Gastrocnemius medialis (tissue), 4 donors: ENCODE measurements around the gene PACS2.

ENCODE experiments used
- POLR2A ChIP-seq, 2 donors: fragments of 450-650 bp; IDR thresholded peaks; one replicate each; pipeline ENCODE4 v1.6.1; 2017; ENCODE audit warnings: antibody characterized with exemption in 2 of 2, mild to moderate bottlenecking in 2 of 2, moderate library complexity in 2 of 2
- TF ChIP-seq, protein P1 (sequence below), 5 experiments: fragments of 450-650 bp in 3 of 5; fragments of 200-600 bp in 2 of 5; sonication (generic) in 2 of 5; IDR thresholded peaks in 4 of 5; conservative IDR thresholded peaks in 1 of 5; 1 replicate in 4 of 5; 2 replicates in 1 of 5; pipeline ENCODE4 v1.5.1; 2016 to 2019; ENCODE audit warnings: antibody characterized with exemption in 5 of 5, mild to moderate bottlenecking in 3 of 5, moderate library complexity in 3 of 5

DNA sequence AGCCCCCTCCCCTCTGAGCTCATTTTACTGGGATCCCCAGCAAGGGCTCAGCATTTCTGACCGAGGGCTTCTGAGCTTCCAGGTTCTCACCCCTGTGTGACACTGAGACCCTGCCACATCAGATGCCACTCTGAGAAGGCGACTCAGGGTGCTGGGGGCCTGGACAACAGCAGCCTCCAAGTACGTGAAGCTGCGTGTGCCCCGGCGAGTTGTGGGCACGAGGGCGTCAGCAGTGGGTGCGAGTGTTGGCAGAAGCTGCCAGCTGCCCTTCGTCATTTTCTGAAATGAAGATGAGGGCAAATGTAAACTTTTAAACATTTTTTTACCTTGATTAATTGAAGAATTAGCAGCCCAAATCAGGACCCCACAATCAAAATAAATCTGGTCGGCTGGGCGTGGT, 51.1 kb downstream of the PACS2 start:
- no peak for TF ChIP-seq POLR2A (IDR thresholded peaks at IDR 0.05)
- TF ChIP-seq, protein P1, sequence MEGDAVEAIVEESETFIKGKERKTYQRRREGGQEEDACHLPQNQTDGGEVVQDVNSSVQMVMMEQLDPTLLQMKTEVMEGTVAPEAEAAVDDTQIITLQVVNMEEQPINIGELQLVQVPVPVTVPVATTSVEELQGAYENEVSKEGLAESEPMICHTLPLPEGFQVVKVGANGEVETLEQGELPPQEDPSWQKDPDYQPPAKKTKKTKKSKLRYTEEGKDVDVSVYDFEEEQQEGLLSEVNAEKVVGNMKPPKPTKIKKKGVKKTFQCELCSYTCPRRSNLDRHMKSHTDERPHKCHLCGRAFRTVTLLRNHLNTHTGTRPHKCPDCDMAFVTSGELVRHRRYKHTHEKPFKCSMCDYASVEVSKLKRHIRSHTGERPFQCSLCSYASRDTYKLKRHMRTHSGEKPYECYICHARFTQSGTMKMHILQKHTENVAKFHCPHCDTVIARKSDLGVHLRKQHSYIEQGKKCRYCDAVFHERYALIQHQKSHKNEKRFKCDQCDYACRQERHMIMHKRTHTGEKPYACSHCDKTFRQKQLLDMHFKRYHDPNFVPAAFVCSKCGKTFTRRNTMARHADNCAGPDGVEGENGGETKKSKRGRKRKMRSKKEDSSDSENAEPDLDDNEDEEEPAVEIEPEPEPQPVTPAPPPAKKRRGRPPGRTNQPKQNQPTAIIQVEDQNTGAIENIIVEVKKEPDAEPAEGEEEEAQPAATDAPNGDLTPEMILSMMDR (IDR thresholded peaks at IDR 0.05 in 4 of 5, conservative IDR thresholded peaks at IDR 0.05 in 1 of 5): no peak
